Measurements from ENCODE around the gene FNTB.

FNTB gene

GRCh38 chr14:64986648-64987437, at the start of gene FNTB:
Gene FNTB (plus strand): TSS chr14:64986895. CDS start chr14:64986954, 59 bp downstream.
- peak; percentile 76 to 84 for DNase-seq (ENCODE audit: low read depth in 2 of 2, low spot score in 1 of 2)

- no peak for DNase-seq (ENCODE audit: low read depth in 2 of 2, low spot score in 1 of 2)
Observed at GRCh38 chr14:64937171-64937820, 49.4 kb upstream of the FNTB start.

- no peak for DNase-seq (ENCODE audit: low read depth in 2 of 2, low spot score in 1 of 2)
Observed at GRCh38 chr14:64937821-64938193, 48.9 kb upstream of the FNTB start.

- DNase-seq (ENCODE audit: low read depth in 2 of 2, low spot score in 1 of 2): no peak
Observed at GRCh38 chr14:64938972-64939816, 47.5 kb upstream of the FNTB start.

GRCh38 chr14:64939817-64940190, 46.9 kb upstream of the FNTB start:
- DNase-seq (ENCODE audit: low read depth in 2 of 2, low spot score in 1 of 2): no peak

GRCh38 chr14:64940336-64940910, 46.3 kb upstream of the FNTB start:
- no peak for DNase-seq (ENCODE audit: low read depth in 2 of 2, low spot score in 1 of 2)

- no peak for DNase-seq (ENCODE audit: low read depth in 2 of 2, low spot score in 1 of 2)
Observed at GRCh38 chr14:64942531-64943111, 44.1 kb upstream of the FNTB start, which contains the start of gene GPX2. Gene GPX2 (minus strand): TSS chr14:64942745. CDS start chr14:64942726, 19 bp downstream.

GRCh38 chr14:64943556-64943955, 43.1 kb upstream of the FNTB start:
- DNase-seq (ENCODE audit: low read depth in 2 of 2, low spot score in 1 of 2): no peak

GRCh38 chr14:64944041-64944440, 42.7 kb upstream of the FNTB start:
- DNase-seq (ENCODE audit: low read depth in 2 of 2, low spot score in 1 of 2): no peak

- no peak for DNase-seq (ENCODE audit: low read depth in 2 of 2, low spot score in 1 of 2)
Observed at GRCh38 chr14:64944861-64945260, 41.8 kb upstream of the FNTB start.

GRCh38 chr14:64945431-64946178, 41.1 kb upstream of the FNTB start:
- DNase-seq (ENCODE audit: low read depth in 2 of 2, low spot score in 1 of 2): no peak

- no peak for DNase-seq (ENCODE audit: low read depth in 2 of 2, low spot score in 1 of 2)
Observed at GRCh38 chr14:64946310-64947045, 40.2 kb upstream of the FNTB start.

- no peak for DNase-seq (ENCODE audit: low read depth in 2 of 2, low spot score in 1 of 2)
Observed at GRCh38 chr14:64947710-64948611, 38.7 kb upstream of the FNTB start.

GRCh38 chr14:64948612-64949210, 38.0 kb upstream of the FNTB start:
- no peak for DNase-seq (ENCODE audit: low read depth in 2 of 2, low spot score in 1 of 2)

- DNase-seq (ENCODE audit: low read depth in 2 of 2, low spot score in 1 of 2): no peak
Observed at GRCh38 chr14:64950889-64951288, 35.8 kb upstream of the FNTB start.

- no peak for DNase-seq (ENCODE audit: low read depth in 2 of 2, low spot score in 1 of 2)
Observed at GRCh38 chr14:64951291-64951690, 35.4 kb upstream of the FNTB start.

GRCh38 chr14:64951724-64952123, 35.0 kb upstream of the FNTB start:
- no peak for DNase-seq (ENCODE audit: low read depth in 2 of 2, low spot score in 1 of 2)

Measured in stimulated activated CD8-positive, alpha-beta memory T cell treated with anti-CD3 and anti-CD28 coated beads, Interleukin-4, amount 100 ng/mL, for 1 hour (primary cell).